GM12872 (cell line): ENCODE data around the gene MALL.

Experiments used
- TF ChIP-seq, protein P1 (sequence below): IDR thresholded peaks from 3 replicates; pipeline ENCODE4 v1.5.1; 2011; ENCODE audit warnings: low read depth, mild to moderate bottlenecking, low read length, moderate library complexity; ENCODE audit not compliant: insufficient read depth

Gene MALL

GRCh38 chr2:110099038-110099425 lies 16.6 kb downstream of the MALL start:
- TF ChIP-seq, protein P1, sequence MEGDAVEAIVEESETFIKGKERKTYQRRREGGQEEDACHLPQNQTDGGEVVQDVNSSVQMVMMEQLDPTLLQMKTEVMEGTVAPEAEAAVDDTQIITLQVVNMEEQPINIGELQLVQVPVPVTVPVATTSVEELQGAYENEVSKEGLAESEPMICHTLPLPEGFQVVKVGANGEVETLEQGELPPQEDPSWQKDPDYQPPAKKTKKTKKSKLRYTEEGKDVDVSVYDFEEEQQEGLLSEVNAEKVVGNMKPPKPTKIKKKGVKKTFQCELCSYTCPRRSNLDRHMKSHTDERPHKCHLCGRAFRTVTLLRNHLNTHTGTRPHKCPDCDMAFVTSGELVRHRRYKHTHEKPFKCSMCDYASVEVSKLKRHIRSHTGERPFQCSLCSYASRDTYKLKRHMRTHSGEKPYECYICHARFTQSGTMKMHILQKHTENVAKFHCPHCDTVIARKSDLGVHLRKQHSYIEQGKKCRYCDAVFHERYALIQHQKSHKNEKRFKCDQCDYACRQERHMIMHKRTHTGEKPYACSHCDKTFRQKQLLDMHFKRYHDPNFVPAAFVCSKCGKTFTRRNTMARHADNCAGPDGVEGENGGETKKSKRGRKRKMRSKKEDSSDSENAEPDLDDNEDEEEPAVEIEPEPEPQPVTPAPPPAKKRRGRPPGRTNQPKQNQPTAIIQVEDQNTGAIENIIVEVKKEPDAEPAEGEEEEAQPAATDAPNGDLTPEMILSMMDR = no peak

DNA sequence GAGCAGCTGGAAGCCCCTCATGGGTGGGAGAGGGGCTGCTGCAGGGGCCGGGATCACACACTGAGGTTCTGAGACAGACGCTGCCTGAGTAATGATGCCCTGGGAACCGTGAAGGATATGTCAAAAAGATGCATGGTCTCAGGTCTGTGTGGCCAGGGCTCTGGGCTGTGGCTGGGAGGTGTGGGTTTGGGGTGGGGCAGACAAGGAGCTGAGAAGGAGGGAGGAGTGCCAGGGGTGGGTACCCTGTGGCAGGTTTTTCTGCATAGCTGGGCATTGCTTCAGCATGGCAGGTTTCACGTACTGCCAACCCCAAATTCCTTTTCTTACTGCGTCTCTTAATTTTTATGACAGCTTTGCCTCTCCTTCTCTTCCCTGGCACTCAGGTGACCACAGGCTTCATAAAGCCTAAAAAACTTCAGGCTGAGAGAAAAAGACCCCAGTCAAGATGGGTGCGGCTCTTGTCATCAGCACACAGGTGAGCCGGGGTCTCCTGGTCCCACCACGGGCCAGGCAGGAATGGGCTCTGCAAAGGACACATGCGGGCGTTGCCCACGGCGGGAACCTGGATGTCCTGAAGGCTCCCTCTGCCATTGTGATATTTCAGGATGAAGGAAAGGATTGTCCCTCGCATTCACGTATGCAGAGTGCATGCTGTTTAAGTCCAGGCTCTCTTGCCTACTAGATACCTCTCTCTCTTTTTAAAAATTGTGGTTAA lies 18.0 kb downstream of the MALL start:
- TF ChIP-seq, protein P1 = no peak

DNA sequence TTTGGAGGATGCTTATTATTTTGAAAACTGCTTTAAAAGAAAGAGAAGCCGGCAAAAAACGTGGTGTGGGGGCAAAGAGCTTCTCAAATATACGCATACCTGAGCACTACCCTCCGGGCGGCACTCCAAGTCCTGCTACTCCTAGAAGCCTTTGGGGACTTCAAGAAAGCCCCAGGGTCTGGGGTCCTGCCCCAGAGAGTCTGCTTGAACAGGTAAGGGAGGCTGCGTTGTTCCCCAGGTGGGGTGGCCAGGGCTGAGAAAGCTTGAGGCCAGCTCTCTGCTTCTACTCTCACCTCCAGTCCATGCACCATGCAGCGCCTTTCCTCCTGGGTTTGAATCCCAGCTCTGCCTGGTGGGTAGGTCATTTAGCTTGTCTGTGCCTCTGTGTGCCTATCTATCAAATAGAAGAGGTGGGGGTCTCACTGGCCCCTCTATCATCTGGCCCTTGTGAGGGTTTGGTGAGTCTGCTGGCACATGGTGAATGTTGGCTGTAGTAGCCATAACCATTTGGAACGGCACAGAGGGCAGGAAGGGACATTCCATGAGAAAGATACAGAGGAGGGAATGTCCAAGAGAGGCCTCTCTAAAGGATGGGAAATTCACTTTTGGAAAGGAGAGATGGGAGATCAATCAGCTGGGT lies 19.5 kb downstream of the MALL start:
- TF ChIP-seq, protein P1 = no peak
